ENCODE results near the gene OXCT1. TPM values are rescaled to one million over a fixed set of nuclear protein-coding genes. Genes with fewer than 3 reads are reported as not detected.

The OXCT1 gene
- total RNA-seq, 1 donor from 2014 or later, result 16.2 TPM

DNA sequence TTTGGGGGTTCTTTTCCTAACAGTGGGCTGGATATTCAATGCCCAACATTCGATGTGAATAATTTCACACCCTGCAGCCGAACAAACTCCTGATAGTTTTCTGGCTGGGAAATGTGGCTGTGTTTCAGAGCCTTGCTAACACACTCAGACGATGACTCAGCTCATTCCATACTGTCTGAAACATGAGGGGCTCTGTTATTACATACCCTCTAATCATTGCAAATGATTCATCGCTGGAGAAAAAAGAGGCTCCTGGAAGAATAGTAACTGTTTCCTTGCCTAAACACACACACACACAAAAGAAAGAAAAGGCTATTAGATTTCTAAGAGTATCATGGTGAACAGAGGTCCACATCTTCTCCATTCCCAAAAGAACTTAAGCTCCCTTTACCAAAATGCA is 75.8 kb downstream of the OXCT1 start:
- no peak overlapping the region for H3K27ac ChIP-seq

GRCh38 chr5:41793141-41793770 is 77.0 kb downstream of the OXCT1 start:
- TF ChIP-seq, protein P1, sequence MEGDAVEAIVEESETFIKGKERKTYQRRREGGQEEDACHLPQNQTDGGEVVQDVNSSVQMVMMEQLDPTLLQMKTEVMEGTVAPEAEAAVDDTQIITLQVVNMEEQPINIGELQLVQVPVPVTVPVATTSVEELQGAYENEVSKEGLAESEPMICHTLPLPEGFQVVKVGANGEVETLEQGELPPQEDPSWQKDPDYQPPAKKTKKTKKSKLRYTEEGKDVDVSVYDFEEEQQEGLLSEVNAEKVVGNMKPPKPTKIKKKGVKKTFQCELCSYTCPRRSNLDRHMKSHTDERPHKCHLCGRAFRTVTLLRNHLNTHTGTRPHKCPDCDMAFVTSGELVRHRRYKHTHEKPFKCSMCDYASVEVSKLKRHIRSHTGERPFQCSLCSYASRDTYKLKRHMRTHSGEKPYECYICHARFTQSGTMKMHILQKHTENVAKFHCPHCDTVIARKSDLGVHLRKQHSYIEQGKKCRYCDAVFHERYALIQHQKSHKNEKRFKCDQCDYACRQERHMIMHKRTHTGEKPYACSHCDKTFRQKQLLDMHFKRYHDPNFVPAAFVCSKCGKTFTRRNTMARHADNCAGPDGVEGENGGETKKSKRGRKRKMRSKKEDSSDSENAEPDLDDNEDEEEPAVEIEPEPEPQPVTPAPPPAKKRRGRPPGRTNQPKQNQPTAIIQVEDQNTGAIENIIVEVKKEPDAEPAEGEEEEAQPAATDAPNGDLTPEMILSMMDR (IDR thresholded peaks at IDR 0.05), result no peak
- no peak overlapping the region for H3K27ac ChIP-seq
- H3K9me3 ChIP-seq, result no peaks in the 10 kb centered on the region
- no peak for DNase-seq
- H3K4me1 ChIP-seq, result no peaks in the 10 kb centered on the region
- no peaks in the 10 kb centered on the region for H3K27me3 ChIP-seq
- ATAC-seq, result no peak
- no peaks in the 10 kb centered on the region for H3K36me3 ChIP-seq
- intact Hi-C loops (cut with DNase I), result no loop called here
- no peak overlapping the region for H3K4me3 ChIP-seq

More for the DNA sequence above, 75.8 kb downstream of the OXCT1 start:
- DNase-seq (no peak), ATAC-seq (no peak)
- Histone ChIP-seq H3K36me3 (no peaks in the 10 kb centered on the region), H3K4me3 (no peak overlapping the region), H3K9me3 (no peaks in the 10 kb centered on the region), H3K4me1 (no peaks in the 10 kb centered on the region), H3K27me3 (no peaks in the 10 kb centered on the region)
- intact Hi-C loops (cut with DNase I), result no loop called here
- TF ChIP-seq, protein P1 (IDR thresholded peaks at IDR 0.05), result no peak

DNA sequence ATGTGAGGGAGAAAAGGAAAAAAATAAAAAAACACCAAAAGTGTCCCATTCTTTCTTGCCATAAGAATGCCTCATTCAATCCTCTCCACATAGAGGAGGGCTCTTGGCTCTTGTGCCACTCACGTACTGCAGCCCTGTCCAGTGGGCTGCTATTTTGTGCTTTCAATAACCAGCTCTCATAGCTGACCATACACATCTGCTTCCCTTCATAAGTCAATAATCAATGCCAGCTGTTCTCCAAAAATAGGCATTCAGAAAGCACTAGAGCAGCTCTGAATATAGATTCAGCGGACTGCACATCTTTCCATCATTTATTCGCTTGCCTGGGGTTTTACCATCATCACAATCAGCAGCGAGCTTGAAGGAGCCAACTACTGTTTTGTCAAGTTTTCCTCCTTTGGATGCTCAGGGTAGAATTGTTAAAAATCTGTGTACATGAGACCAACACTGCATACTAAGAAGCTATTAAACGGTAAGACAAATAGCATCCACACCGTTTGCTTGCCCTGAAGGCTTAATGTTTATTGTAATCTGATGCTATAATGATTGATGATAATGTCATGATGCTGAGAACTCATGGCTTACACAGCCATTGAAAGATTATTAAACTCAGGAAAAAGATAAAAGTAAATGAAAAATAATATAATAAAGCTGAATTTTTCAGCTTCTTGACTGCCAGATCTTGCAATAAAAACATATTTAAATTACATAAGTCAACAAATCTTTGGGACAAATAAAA is 80.0 kb downstream of the OXCT1 start:
- Histone ChIP-seq H3K27ac (no peak overlapping the region), H3K27me3 (no peaks in the 10 kb centered on the region), H3K9me3 (no peaks in the 10 kb centered on the region), H3K4me1 (no peaks in the 10 kb centered on the region), H3K36me3 (no peaks in the 10 kb centered on the region), H3K4me3 (no peak overlapping the region)
- ATAC-seq, result no peak
- TF ChIP-seq, protein P1 (IDR thresholded peaks at IDR 0.05), result no peak
- DNase-seq, result no peak
- intact Hi-C loops (cut with DNase I), result no loop called here

GRCh38 chr5:41789434-41789833 is 80.8 kb downstream of the OXCT1 start:
- Histone ChIP-seq H3K9me3 (no peaks in the 10 kb centered on the region), H3K27me3 (no peaks in the 10 kb centered on the region), H3K27ac (no peak overlapping the region), H3K4me1 (no peaks in the 10 kb centered on the region), H3K4me3 (no peak overlapping the region), H3K36me3 (no peaks in the 10 kb centered on the region)
- DNase-seq, result no peak
- intact Hi-C loops (cut with DNase I), result no loop called here
- no peak for ATAC-seq
- TF ChIP-seq, protein P1 (IDR thresholded peaks at IDR 0.05), result no peak

DNA sequence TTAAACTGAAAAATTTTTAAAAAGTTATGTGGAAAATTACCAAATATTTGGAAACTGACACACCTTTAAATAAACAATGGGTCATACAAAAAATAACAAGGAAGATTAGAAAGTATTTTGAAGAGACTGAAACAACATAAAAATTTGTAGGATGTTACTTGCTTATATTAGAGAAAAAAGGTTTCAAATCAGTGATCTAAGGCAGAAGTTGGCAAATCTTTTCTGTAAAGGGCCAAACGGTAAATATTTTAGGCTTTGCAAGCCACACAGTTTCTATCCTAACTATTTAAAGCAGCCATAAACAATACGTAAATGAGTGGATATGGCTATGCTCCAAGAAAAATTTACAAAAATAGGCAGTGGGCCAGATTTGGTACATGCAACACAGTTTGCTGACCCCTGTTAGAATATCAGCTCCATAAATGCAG is 81.3 kb downstream of the OXCT1 start:
- no peaks in the 10 kb centered on the region for H3K27me3 ChIP-seq
- no peak for DNase-seq
- TF ChIP-seq, protein P1 (IDR thresholded peaks at IDR 0.05), result no peak
- H3K27ac ChIP-seq, result no peak overlapping the region
- H3K4me1 ChIP-seq, result no peaks in the 10 kb centered on the region
- no peaks in the 10 kb centered on the region for H3K36me3 ChIP-seq
- no peaks in the 10 kb centered on the region for H3K9me3 ChIP-seq
- H3K4me3 ChIP-seq, result no peak overlapping the region
- no peak for ATAC-seq
- intact Hi-C loops (cut with DNase I), result no loop called here

Measured in upper lobe of right lung (tissue), 1 donor.